SK-N-SH (cell line): ENCODE measurements around the gene REEP3. TPM values are rescaled to one million over a fixed set of nuclear protein-coding genes. Genes with fewer than 3 reads are reported as not detected.

Experiments
- CTCF ChIA-PET: fragments of 300-600, 350-600 bp; formaldehyde crosslinking; extraction: SDS; loops from one replicate; lab custom pipeline; 2021; lab: Yijun Ruan, JAX
- POLR2A ChIA-PET: fragments of 350-600 bp; sonication (Branson Sonifier 250); formaldehyde crosslinking; extraction: SDS; loops from one replicate; lab custom pipeline; 2020; ENCODE audit warnings: antibody characterized with exemption, inconsistent platforms; lab: Yijun Ruan, JAX
- DNase-seq: peaks from one replicate; pipeline ENCODE4 v3.0.0; 2012
- H2AFZ ChIP-seq: fragments of 200-600 bp; sonication (generic); 2 replicates; pipeline ENCODE4 v1.8.1; 2016; ENCODE audit warnings: antibody characterized with exemption, mild to moderate bottlenecking, low read depth
- H3F3A ChIP-seq: fragments of 200-600 bp; sonication (generic); replicated peaks from 2 replicates; pipeline ENCODE3; 2016; ENCODE audit warnings: antibody characterized with exemption, mild to moderate bottlenecking; ENCODE audit not compliant: insufficient read depth
- H3K27ac ChIP-seq, 2 experiments: fragments of 200-500 bp in 1 of 2; fragments of 200-600 bp in 1 of 2; sonication (Bioruptor generic) in 1 of 2; sonication (generic), shearing (Covaris generic) in 1 of 2; 2 replicates each; pipeline versions ENCODE4 v1.5.1 to v1.6.1; 2014 to 2016; ENCODE audit warnings: low read depth in 2 of 2, inconsistent platforms in 1 of 2, low read length in 1 of 2, mild to moderate bottlenecking in 1 of 2, mixed read lengths in 1 of 2
- H3K27me3 ChIP-seq: fragments of 200-600 bp; sonication (generic), shearing (Covaris generic); 2 replicates; pipeline ENCODE4 v1.6.1; 2016; ENCODE audit warnings: mixed run types; ENCODE audit not compliant: insufficient read depth
- H3K36me3 ChIP-seq, 2 experiments: fragments of 200-500 bp in 1 of 2; fragments of 200-600 bp in 1 of 2; sonication (Bioruptor generic) in 1 of 2; sonication (generic) in 1 of 2; replicated peaks in 1 of 2; 2 replicates each; pipeline versions ENCODE3 to v1.5.1; 2014 to 2016; ENCODE audit warnings: low read length in 1 of 2, mild to moderate bottlenecking in 1 of 2; ENCODE audit not compliant: insufficient read depth in 2 of 2, control insufficient read depth in 1 of 2
- H3K4me1 ChIP-seq, 2 experiments: fragments of 200-500 bp in 1 of 2; fragments of 200-600 bp in 1 of 2; sonication (Bioruptor generic) in 1 of 2; sonication (generic), shearing (Covaris generic) in 1 of 2; 2 replicates each; pipeline versions ENCODE4 v1.5.1 to v1.6.1; 2014 to 2016; ENCODE audit warnings: low read depth in 1 of 2, low read length in 1 of 2, mixed run types in 1 of 2; ENCODE audit not compliant: insufficient read depth in 2 of 2, control insufficient read depth in 1 of 2
- H3K4me2 ChIP-seq: fragments of 200-600 bp; sonication (generic), shearing (Covaris generic); 2 replicates; pipeline ENCODE4 v1.6.1; 2017; ENCODE audit warnings: mixed run types
- H3K4me3 ChIP-seq, 2 experiments: fragments of 200-500 bp in 1 of 2; fragments of 200-600 bp in 1 of 2; sonication (Bioruptor generic) in 1 of 2; sonication (generic), shearing (Covaris generic) in 1 of 2; 2 replicates each; pipeline versions ENCODE4 v1.5.1 to v1.8.1; 2014 to 2016; ENCODE audit warnings: low read depth in 2 of 2, inconsistent platforms in 1 of 2, low read length in 1 of 2, mild to moderate bottlenecking in 1 of 2, mixed read lengths in 1 of 2, moderate library complexity in 1 of 2
- H3K79me2 ChIP-seq: fragments of 200-600 bp; sonication (generic); 2 replicates; pipeline ENCODE4 v1.8.1; 2017; ENCODE audit warnings: mild to moderate bottlenecking; ENCODE audit not compliant: insufficient read depth
- H3K9ac ChIP-seq: fragments of 200-600 bp; sonication (generic); 2 replicates; pipeline ENCODE4 v1.6.1; 2017; ENCODE audit warnings: mixed run types
- H3K9me2 ChIP-seq: fragments of 200-600 bp; sonication (generic); 2 replicates; pipeline ENCODE4 v1.6.1; 2017; ENCODE audit warnings: mixed run types
- H3K9me3 ChIP-seq: fragments of 200-600 bp; sonication (generic); 2 replicates; pipeline ENCODE4 v1.6.1; 2017; ENCODE audit warnings: mixed run types, mild to moderate bottlenecking, moderate library complexity
- H4K20me1 ChIP-seq: fragments of 200-600 bp; sonication (generic); 2 replicates; pipeline ENCODE4 v1.6.1; 2017; ENCODE audit warnings: mild to moderate bottlenecking, mixed run types; ENCODE audit not compliant: insufficient read depth
- EZH2phosphoT487 ChIP-seq: fragments of 200-600 bp; sonication (generic); IDR thresholded peaks from 2 replicates; pipeline ENCODE4 v1.6.1; 2017; ENCODE audit warnings: low read depth, mixed run types, mild to moderate bottlenecking, antibody characterized with exemption, moderate library complexity, borderline replicate concordance
- FOXJ3 ChIP-seq: sonication (generic); formaldehyde crosslinking; IDR thresholded peaks from 2 replicates; pipeline ENCODE4 v1.5.1; 2020; ENCODE audit warnings: mild to moderate bottlenecking, missing genetic modification reagents
- FOXM1 ChIP-seq: IDR thresholded peaks from 2 replicates; pipeline ENCODE4 v1.4.0; 2012; ENCODE audit warnings: low read depth, mild to moderate bottlenecking
- MEF2A ChIP-seq: IDR thresholded peaks from 2 replicates; pipeline ENCODE4 v1.4.0; 2012; ENCODE audit warnings: low read depth, borderline replicate concordance
- MXI1 ChIP-seq: IDR thresholded peaks from 2 replicates; pipeline ENCODE4 v1.6.1; 2012; ENCODE audit warnings: mild to moderate bottlenecking, low read depth, low read length, improper control_type of control experiment
- SMC3 ChIP-seq: IDR thresholded peaks from 2 replicates; pipeline ENCODE4 v1.6.1; 2012; ENCODE audit warnings: low read depth, low read length, improper control_type of control experiment
- TEAD4 ChIP-seq: IDR thresholded peaks from 2 replicates; pipeline ENCODE4 v1.4.0; 2012; ENCODE audit warnings: mild to moderate bottlenecking, borderline replicate concordance; ENCODE audit not compliant: insufficient read depth
- WGBS: methylation state at CpG from one replicate; pipeline ENCODE4 v1.1.6; 2017; ENCODE audit warnings: low lambda C conversion rate; 5-methylcytosine and 5-hydroxymethylcytosine counted together
- polyA plus RNA-seq, 3 experiments: library from polyadenylated mRNA; depleted of rRNA; stranded (reverse); fragments of >200 nt; gene quantifications; 2 replicates each; pipeline ENCODE4 v1.2.3, GENCODE V29; 2012
- TF ChIP-seq, protein P1 (sequence below): IDR thresholded peaks from 2 replicates; pipeline ENCODE4; 2012
- TF ChIP-seq, protein P2 (sequence below): fragments of 150-350 bp; IDR thresholded peaks from 2 replicates; pipeline ENCODE4 v1.6.1; 2016; ENCODE audit warnings: mild to moderate bottlenecking, low read depth, low read length
- TF ChIP-seq, protein P3 (sequence below): IDR thresholded peaks from 2 replicates; pipeline ENCODE4 v1.4.0; 2012; ENCODE audit warnings: low read depth

Gene REEP3
- polyA plus RNA-seq, 1 of the 3 experiments (the other 2 are of a cell fraction) = 7.6 TPM

DNA sequence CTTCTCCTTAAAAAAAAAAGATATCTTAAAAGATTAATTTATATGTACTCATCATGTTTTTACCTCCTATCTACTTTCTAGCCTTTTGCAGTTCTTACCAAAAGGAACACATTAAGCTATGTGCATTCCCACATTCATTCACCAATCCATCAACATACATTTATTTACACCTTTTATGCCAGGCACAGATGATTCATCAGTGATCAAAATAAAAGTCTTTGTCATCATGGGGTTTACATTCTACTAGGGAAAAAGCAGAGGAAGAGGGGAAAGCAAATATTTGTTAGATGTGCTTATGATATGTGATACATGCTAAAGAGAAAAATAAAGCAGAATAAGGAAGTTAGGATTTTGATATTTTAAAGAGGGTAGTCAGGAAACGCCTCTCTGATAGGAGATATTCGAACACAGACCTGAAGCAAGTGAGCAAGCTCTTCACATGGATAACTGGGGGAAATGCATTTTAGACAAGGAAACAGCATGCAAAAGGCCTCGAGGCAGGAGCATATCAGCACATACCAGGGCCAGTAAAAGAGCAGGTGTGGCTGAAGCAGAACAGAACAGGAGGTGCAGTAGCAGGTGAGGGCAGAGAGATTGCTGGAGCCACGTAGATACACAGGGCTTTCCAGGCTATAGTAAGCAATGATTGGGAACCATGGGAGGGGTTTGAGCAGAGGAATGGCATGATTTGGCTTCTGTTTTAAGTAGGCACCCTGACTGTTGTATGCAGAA lies 67.4 kb downstream of the REEP3 start:
- Histone ChIP-seq H3K9me2 (no peaks in the 10 kb centered on the region), H3K27me3 (no peaks in the 10 kb centered on the region), H3F3A (peaks cover 6% of the 10 kb centered on the region), H3K9ac (no peak overlapping the region), H3K4me1 (peaks cover 8 to 17% of the 10 kb centered on the region in 2 experiments; a peak in 3 of 4 replicates), H3K79me2 (no peaks in the 10 kb centered on the region; the same call in 1 of the 2 replicates), H3K4me3 (no peak overlapping the region), H3K9me3 (no peaks in the 10 kb centered on the region), H3K36me3 (peaks cover 0 to 3% of the 10 kb centered on the region in 2 experiments), H2AFZ (no peak overlapping the region), H4K20me1 (no peaks in the 10 kb centered on the region), H3K27ac (0 out of 4 replicates have a peak overlapping the region, but pooled peaks of 1 of the 2 experiments have one; percentile 23), H3K4me2 (no peak overlapping the region)
- no peak for DNase-seq
- ChIA-PET CTCF (interaction anchor here (0.7 kb wide), 1 partner anchor 1097 kb away, joined by 4 read pairs; no protein-coding TSS in a partner anchor), POLR2A (no interaction called here)
- TF ChIP-seq MEF2A (no peak), FOXJ3 (CRISPR knock-in tag) (no peak), TEAD4 (no peak), FOXM1 (no peak), MXI1 (no peak), EZH2phosphoT487 (no peak)
- TF ChIP-seq, protein P1, sequence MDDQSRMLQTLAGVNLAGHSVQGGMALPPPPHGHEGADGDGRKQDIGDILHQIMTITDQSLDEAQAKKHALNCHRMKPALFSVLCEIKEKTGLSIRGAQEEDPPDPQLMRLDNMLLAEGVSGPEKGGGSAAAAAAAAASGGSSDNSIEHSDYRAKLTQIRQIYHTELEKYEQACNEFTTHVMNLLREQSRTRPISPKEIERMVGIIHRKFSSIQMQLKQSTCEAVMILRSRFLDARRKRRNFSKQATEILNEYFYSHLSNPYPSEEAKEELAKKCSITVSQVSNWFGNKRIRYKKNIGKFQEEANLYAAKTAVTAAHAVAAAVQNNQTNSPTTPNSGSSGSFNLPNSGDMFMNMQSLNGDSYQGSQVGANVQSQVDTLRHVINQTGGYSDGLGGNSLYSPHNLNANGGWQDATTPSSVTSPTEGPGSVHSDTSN = no peak
- TF ChIP-seq, protein P2, sequence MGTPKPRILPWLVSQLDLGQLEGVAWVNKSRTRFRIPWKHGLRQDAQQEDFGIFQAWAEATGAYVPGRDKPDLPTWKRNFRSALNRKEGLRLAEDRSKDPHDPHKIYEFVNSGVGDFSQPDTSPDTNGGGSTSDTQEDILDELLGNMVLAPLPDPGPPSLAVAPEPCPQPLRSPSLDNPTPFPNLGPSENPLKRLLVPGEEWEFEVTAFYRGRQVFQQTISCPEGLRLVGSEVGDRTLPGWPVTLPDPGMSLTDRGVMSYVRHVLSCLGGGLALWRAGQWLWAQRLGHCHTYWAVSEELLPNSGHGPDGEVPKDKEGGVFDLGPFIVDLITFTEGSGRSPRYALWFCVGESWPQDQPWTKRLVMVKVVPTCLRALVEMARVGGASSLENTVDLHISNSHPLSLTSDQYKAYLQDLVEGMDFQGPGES = no peak
- TF ChIP-seq, protein P3, sequence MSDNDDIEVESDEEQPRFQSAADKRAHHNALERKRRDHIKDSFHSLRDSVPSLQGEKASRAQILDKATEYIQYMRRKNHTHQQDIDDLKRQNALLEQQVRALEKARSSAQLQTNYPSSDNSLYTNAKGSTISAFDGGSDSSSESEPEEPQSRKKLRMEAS = no peak
- 92% methylated on average over 3 of the region's 4 CpGs for WGBS

DNA sequence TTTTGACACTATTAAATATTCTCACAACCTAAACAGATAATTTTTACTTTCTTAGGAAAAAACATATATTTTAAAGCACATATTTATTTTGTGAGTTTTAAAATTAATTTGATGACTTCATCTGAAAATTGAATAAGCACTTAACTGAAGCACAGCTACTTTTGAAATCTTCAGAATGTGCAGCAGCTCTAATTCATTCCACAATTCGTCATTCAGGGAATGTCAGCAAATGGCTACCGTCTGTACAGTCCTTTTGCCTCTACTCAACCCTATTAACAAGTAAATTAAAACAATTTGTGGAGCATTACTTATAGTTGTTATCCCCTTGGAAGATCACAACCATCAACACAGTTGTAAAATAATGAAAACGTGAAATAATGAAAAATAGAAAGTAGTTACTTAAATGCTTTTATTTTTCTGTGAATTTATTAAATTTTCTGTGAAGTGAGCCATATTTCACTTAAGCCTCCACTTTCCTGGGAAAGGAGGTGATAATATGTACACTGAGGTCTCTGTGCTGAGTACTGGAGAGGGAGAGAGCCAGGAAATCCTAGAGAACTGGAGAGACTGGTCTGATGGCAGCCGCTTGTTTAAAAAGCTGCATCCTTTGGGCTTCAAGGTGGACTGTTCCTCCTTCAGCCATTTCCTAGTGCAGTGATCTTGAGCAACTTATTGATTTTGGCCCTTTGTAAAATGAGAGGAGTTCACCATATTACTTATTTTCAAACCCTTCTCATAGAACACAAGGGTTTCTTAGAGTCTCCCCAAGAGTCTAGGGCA lies 70.6 kb downstream of the REEP3 start:
- peaks cover 4 to 6% of the 10 kb centered on the region in 2 experiments for H3K36me3 ChIP-seq
- no peaks in the 10 kb centered on the region for H3K9me3 ChIP-seq
- ChIA-PET POLR2A (interaction anchor here (0.6 kb wide), 1 partner anchor 157 kb away, joined by 3 read pairs; no protein-coding TSS in a partner anchor), CTCF (interaction anchor here (1.0 kb wide), 1 partner anchor 390 kb away, joined by 3 read pairs; no protein-coding TSS in a partner anchor)
- H3K27ac ChIP-seq = peak overlapping the region; percentile 3 to 62; a peak in 2 of 4 replicates
- no peaks in the 10 kb centered on the region; the same call in 1 of the 2 replicates for H3K79me2 ChIP-seq
- H3K4me1 ChIP-seq = peaks cover 8 to 10% of the 10 kb centered on the region in 2 experiments; a peak in 3 of 4 replicates
- no peaks in the 10 kb centered on the region for H4K20me1 ChIP-seq
- H3K4me2 ChIP-seq = no peak overlapping the region; the same call in 1 of the 2 replicates
- 55% methylated on average over 4 of the region's 4 CpGs for WGBS
- H3K4me3 ChIP-seq = no peak overlapping the region
- no peak overlapping the region for H3K9ac ChIP-seq
- H3K9me2 ChIP-seq = no peaks in the 10 kb centered on the region
- H2AFZ ChIP-seq = peak overlapping the region; percentile 9; the same call in 1 of the 2 replicates
- H3K27me3 ChIP-seq = no peaks in the 10 kb centered on the region
- peaks cover 5% of the 10 kb centered on the region for H3F3A ChIP-seq
- no peak for DNase-seq
- TF ChIP-seq, protein P1 = peak; percentile 15; the same call in 1 of the 2 replicates
- TF ChIP-seq SMC3 = no peak
